NCI-H2081 (cell line): ENCODE measurements around the gene LRG1.

Experiments
- DNase-seq, 2 experiments: peaks; one replicate each; lab custom pipeline; 2025; lab: John Stamatoyannopoulos, UW

LRG1 gene

DNA sequence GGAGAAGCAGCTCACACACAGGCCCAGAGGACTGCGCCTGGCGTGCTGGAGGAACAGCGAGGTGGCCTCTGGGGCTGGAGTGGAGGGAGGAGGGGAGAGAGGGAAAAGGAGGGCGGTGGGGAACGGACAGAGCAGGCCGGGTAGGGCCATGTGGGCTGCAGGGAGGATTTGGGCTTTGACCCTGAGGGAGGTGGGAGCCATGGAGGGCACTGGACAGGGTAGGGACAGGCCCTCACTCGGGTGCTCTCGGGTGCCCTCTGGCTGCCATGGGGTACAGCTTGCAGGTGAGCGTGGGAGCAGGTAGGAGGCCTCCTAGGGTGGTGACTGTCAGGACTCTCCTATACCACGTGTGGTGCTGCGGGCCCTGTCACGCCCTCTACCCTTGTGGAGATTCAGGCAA lies 44.4 kb downstream of the LRG1 start:
- no peak for DNase-seq

DNA sequence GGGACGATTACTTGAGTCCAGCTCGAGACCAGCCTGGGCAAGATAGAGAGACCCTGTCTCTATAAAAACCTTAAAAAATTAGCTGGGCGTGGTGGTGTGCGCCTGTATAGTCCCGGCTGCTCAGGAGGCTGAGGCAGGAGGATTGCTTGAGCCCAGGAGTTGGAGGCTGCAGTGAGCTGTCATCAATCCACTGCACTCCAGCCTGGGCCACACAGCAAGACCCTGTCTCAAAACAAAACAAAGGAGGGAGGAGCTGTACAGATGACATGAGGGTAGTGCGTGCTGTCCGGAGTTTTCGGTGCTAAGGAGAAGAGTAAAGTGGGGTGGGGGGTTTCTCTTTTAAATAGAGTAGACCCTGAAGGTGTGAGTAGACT lies 45.2 kb downstream of the LRG1 start:
- DNase-seq: no peak

GRCh38 chr19:4493929-4494690 lies 45.7 kb downstream of the LRG1 start:
- DNase-seq: no peak

DNA sequence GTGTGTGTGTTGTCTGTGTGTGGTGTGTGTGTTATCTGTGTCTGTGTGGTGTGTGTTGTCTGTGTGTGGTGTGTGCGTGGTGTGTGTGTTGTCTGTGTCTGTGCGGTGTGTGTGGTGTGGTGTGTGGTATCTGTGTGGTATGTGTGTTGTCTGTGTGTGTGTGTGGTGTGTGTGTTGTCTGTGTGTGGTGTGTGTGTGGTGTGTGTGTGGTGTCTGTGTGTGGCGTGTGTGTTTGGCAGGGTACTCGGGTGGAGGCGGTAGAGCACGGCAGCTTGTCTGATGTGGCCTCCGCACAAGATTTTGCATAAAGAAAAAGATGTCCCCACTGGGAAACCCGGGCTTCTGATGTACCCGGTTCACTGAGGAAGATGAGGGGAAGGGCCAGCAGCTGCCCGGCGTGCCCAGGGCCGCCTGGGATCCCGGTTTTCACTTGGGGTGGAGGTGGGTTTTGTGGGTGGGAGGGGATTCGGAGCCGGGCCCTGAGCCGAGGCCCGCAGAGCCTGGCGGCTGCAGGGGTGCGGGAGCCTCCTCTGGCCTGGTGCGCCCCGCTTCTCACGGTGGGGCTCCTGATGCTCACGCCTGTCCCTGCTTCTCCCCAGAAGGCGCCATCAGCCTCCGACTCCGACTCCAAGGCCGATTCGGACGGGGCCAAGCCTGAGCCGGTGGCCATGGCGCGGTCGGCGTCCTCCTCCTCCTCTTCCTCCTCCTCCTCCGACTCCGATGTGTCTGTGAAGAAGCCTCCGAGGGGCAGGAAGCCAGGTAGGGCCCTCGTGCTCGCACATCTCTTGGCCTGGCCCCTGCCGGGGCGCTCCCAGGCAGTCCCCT lies 46.5 kb downstream of the LRG1 start:
- DNase-seq: no peak

DNA sequence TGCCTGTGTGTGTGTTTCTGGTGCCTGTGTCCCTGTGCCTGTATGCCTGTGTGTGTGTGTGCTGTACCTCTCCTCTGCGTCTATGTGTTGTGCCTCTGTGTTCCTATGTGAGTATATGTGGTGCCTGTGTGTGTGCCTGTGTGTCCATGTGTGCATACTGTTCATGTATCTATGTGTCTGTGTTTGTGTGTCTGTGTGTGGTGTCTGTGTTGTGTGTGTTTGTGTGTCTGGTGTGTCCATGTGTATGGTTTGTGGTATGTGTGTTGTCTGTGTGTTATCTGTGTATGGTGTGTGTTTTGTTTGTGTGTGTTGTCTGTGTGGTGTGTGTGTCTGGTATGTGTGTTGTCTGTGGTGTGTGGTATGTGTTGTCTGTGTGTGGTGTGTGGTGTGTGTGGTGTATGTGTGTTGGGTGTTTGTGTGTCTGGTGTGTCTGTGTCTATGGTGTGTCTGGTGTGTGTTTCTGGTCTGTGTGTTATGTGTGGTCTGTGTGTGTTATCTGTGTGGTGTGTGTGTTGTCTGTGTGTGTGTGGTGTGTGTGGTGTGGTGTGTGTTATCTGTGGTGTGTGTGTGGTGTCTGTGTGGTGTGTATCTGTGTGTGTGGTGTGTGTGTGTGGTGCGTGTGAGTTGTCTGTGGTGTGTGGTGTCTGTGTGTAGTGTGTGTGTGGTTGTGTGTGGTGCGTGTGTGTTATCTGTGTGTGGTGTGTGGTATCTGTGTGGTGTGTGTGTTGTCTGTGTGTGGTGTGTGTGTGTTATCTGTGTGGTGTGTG lies 47.3 kb downstream of the LRG1 start:
- DNase-seq: no peak

GRCh38 chr19:4491446-4491845 lies 48.4 kb downstream of the LRG1 start:
- no peak for DNase-seq

- DNase-seq: no peak
These were observed 51.3 kb downstream of the LRG1 start for GRCh38 chr19:4488496-4488895.

DNA sequence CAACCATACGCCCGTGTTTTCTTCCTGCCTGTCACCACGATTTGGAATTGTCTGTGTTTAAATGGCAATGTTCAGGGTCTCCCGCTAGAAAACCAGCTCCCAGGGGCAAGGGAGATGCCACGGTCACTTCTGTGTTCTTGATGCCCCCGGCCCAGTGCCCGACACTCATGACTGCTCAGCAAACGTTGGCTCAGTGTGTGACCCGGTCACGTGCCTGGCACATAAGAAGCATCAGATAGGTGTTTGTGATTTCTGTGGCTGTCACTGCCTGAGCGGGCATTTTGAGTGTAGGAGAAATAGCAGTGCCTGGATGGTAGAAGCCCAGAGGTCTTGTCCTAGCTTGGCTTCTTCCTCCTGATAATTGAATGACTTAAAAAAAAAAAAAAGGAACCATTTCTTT lies 52.3 kb downstream of the LRG1 start:
- no peak for DNase-seq
